IPS DF 4.7 (cell line): ENCODE data around the gene TMEM141.
"Not testable (repeated sequence)": the region's sequence is repeated elsewhere in the genome, so short reads cannot be mapped to it uniquely, and the experiment has no call there.

ENCODE experiments used
- DNase-seq: peaks from one replicate; pipeline ENCODE4 v3.0.0-alpha.2; 2013; ENCODE audit warnings: low spot score; ENCODE audit errors: extremely low read depth

TMEM141 gene

GRCh38 chr9:136773386-136774044, 17.6 kb upstream of the TMEM141 start:
- DNase-seq: no peak

GRCh38 chr9:136774416-136775045, 16.6 kb upstream of the TMEM141 start:
- no peak for DNase-seq

GRCh38 chr9:136775191-136775590, 16.0 kb upstream of the TMEM141 start:
- DNase-seq: no peak

GRCh38 chr9:136776947-136777346, 14.2 kb upstream of the TMEM141 start:
- no peak for DNase-seq

GRCh38 chr9:136777359-136777758, 13.8 kb upstream of the TMEM141 start:
- DNase-seq: no peak

- DNase-seq: no peak
These were observed 11.3 kb upstream of the TMEM141 start for GRCh38 chr9:136779808-136780207.

- DNase-seq: no peak
These were observed 8.7 kb upstream of the TMEM141 start for GRCh38 chr9:136782452-136782851.

GRCh38 chr9:136784249-136784996, 6.7 kb upstream of the TMEM141 start:
- DNase-seq: no peak

- no peak for DNase-seq
These were observed 6.2 kb upstream of the TMEM141 start for GRCh38 chr9:136784997-136785361.

GRCh38 chr9:136785565-136786355, 5.4 kb upstream of the TMEM141 start:
- DNase-seq: not testable (repeated sequence)

GRCh38 chr9:136786451-136786850, 4.7 kb upstream of the TMEM141 start:
- DNase-seq: no peak

GRCh38 chr9:136786983-136787382, 4.2 kb upstream of the TMEM141 start:
- DNase-seq: not testable (repeated sequence)

GRCh38 chr9:136787690-136788400, 3.3 kb upstream of the TMEM141 start:
- no peak for DNase-seq

GRCh38 chr9:136788644-136789522, 2.3 kb upstream of the TMEM141 start:
- DNase-seq: not testable (repeated sequence)

GRCh38 chr9:136789523-136789937, 1.6 kb upstream of the TMEM141 start:
- DNase-seq: no peak

- no peak for DNase-seq
These were observed 552 bp downstream of the TMEM141 start for GRCh38 chr9:136791516-136792276.

GRCh38 chr9:136792321-136793085, 1.4 kb downstream of the TMEM141 start:
- DNase-seq: no peak

- DNase-seq: no peak
These were observed 2.2 kb downstream of the TMEM141 start for GRCh38 chr9:136793086-136793946.
